Fibroblast of mammary gland (primary cell): Measurements from ENCODE around the gene PRKAG2.

Experiments
- DNase-seq: peaks from one replicate; pipeline ENCODE4 v3.0.0-alpha.2; 2010; ENCODE audit warnings: low read depth
- H3K4me3 ChIP-seq: 2 replicates; pipeline ENCODE4 v1.5.1; 2011; ENCODE audit warnings: low read depth, mild to moderate bottlenecking, low read length, moderate library complexity; ENCODE audit not compliant: control insufficient read depth
- CTCF ChIP-seq: conservative IDR thresholded peaks from 2 replicates; pipeline ENCODE4 v1.5.1; 2011; ENCODE audit warnings: low read depth, low read length, inconsistent platforms; ENCODE audit not compliant: control insufficient read depth, insufficient read depth

Gene PRKAG2

GRCh38 chr7:151781161-151781845, 95.6 kb downstream of the PRKAG2 start:
- no peak overlapping the region for H3K4me3 ChIP-seq
- no peak for DNase-seq
- no peak for TF ChIP-seq CTCF

- no peak overlapping the region for H3K4me3 ChIP-seq
- DNase-seq = no peak
- TF ChIP-seq CTCF = no peak
Measured at GRCh38 chr7:151780631-151781030, 96.3 kb downstream of the PRKAG2 start.

GRCh38 chr7:151779678-151780077, 97.2 kb downstream of the PRKAG2 start:
- no peak for TF ChIP-seq CTCF
- H3K4me3 ChIP-seq = no peak overlapping the region
- no peak for DNase-seq

- H3K4me3 ChIP-seq = no peak overlapping the region
- no peak for TF ChIP-seq CTCF
- DNase-seq = no peak
Measured at GRCh38 chr7:151779255-151779654, 97.7 kb downstream of the PRKAG2 start.

- H3K4me3 ChIP-seq = no peak overlapping the region
- DNase-seq = no peak
- TF ChIP-seq CTCF = no peak
Measured at GRCh38 chr7:151777908-151778670, 98.8 kb downstream of the PRKAG2 start.

GRCh38 chr7:151777495-151777880, 99.4 kb downstream of the PRKAG2 start:
- H3K4me3 ChIP-seq = no peak overlapping the region
- DNase-seq = no peak
- TF ChIP-seq CTCF = no peak
